H1 (cell line): ENCODE data around the gene ORC3. TPM values are rescaled to one million over a fixed set of nuclear protein-coding genes. Genes with fewer than 3 reads are reported as not detected.

Source experiments
- ASH2L ChIP-seq: fragments of 200-600, 300-600 bp; sonication (generic); IDR thresholded peaks from one replicate; pipeline ENCODE4 v1.7.1; 2017; ENCODE audit warnings: low read length
- BCL11A ChIP-seq, 2 experiments: IDR thresholded peaks; one replicate each; pipeline ENCODE4 v1.6.1; 2011; ENCODE audit warnings: low read depth in 2 of 2, low read length in 2 of 2, mild to moderate bottlenecking in 2 of 2
- CHD1 ChIP-seq: IDR thresholded peaks from 2 replicates; pipeline ENCODE4 v1.6.1; 2012; ENCODE audit warnings: low read depth, low read length, improper control_type of control experiment
- GABPA ChIP-seq: IDR thresholded peaks from 2 replicates; pipeline ENCODE4 v1.6.1; 2011; ENCODE audit warnings: mild to moderate bottlenecking, low read length, moderate library complexity, borderline replicate concordance; ENCODE audit not compliant: insufficient read depth
- HDAC6 ChIP-seq: IDR thresholded peaks from one replicate; pipeline ENCODE4 v1.7.1; 2012; ENCODE audit warnings: low read depth, mild to moderate bottlenecking, inconsistent platforms, low read length, moderate library complexity
- POLR2AphosphoS5 ChIP-seq: IDR thresholded peaks from 2 replicates; pipeline ENCODE4 v1.6.1; 2011; ENCODE audit warnings: low read depth, low read length
- POU5F1 ChIP-seq: IDR thresholded peaks from 2 replicates; pipeline ENCODE4 v1.6.1; 2011; ENCODE audit warnings: low read depth, mild to moderate bottlenecking, low read length, moderate library complexity
- RFX5 ChIP-seq: IDR thresholded peaks from 2 replicates; pipeline ENCODE4 v1.6.1; 2011; ENCODE audit warnings: low read depth, low read length, improper control_type of control experiment, borderline replicate concordance
- SUZ12 ChIP-seq: fragments of 200-600 bp; sonication (generic); IDR thresholded peaks from 2 replicates; pipeline ENCODE4 v1.6.1; 2012; ENCODE audit warnings: mild to moderate bottlenecking, inconsistent platforms, low read length, moderate library complexity, mixed read lengths
- polyA plus RNA-seq, 7 experiments: library from polyadenylated mRNA; depleted of rRNA in 3 of 7; stranded (reverse) in 5 of 7; unstranded in 2 of 7; fragments of >200 nt in 5 of 7; fragments of 200-250 nt in 2 of 7; gene quantifications; 1 replicate in 5 of 7; 2 replicates in 1 of 7; 4 replicates in 1 of 7; pipeline versions ENCODE4 v1.2.1 to v1.2.3, GENCODE V29; 2011 to 2013; ENCODE audit warnings: missing spikeins in 2 of 7, mixed read lengths in 2 of 7
- total RNA-seq: library from RNA; stranded (reverse); fragmentation: NEBNext Ultra II Directional; extraction: Animal tissue kit (Norgen Biotek cat#: 25700); gene quantifications from 2 replicates; pipeline ENCODE4 v1.2.1, GENCODE V29; 2021

The ORC3 gene
- total and polyA plus RNA-seq, 2 of the 8 experiments (the other 6 are each of a cell fraction or from before 2014, with no cell fraction given): 35.9 to 60.9 TPM

DNA sequence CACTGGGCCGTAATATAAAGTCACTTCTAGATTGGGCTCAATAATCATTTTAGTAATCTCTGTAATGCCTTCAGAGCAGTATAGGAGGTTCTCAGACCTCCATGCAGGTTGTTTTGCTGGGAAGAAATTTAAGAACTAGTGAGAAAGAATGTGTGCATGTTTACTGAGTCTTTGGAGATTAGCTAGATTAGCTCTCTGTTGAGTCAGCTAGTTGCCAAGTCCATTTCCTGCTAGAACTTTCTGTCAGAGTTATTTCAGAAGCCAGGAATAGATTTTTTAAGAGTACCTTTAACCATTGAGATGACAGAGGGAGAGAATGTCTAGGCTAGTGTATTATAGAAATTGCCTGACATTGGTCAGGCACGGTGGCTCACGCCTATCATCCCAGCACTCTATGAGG lies 33.3 kb downstream of the ORC3 start (continued):
- TF ChIP-seq POLR2AphosphoS5 (no peak), GABPA (no peak), HDAC6 (no peak), BCL11A (IDR thresholded peaks at IDR 0.05; ENCODE audit: low read depth in 2 of 2, low read length in 2 of 2) (no peak), SUZ12 (no peak), CHD1 (no peak), RFX5 (no peak), POU5F1 (no peak), ASH2L (no peak)
